DND-41 (cell line): ENCODE results near the gene RGL3.

Source experiments
- ATAC-seq: fragments of 200-7000 bp; cut with Tn5 transposase; 3 replicates; pipeline ENCODE4 v1.9.1; 2021; ENCODE audit warnings: low read depth; ENCODE audit not compliant: insufficient read depth
- DNase-seq: peaks from one replicate; pipeline ENCODE4 v3.0.0-alpha.2; 2020
- H2AFZ ChIP-seq: 2 replicates; pipeline ENCODE4 v1.6.0; 2012; ENCODE audit warnings: low read depth, low read length
- H3K27ac ChIP-seq: 2 replicates; pipeline ENCODE4 v1.5.1; 2012; ENCODE audit warnings: low read length, inconsistent platforms
- H3K27me3 ChIP-seq: fragments of 200-600 bp; sonication (generic); 2 replicates; pipeline ENCODE4 v1.6.0; 2012; ENCODE audit warnings: low read length, mild to moderate bottlenecking, inconsistent platforms; ENCODE audit not compliant: insufficient read depth, poor library complexity
- H3K36me3 ChIP-seq: 2 replicates; pipeline ENCODE4 v1.5.1; 2012; ENCODE audit warnings: low read length, inconsistent platforms; ENCODE audit not compliant: insufficient read depth
- H3K4me1 ChIP-seq: 2 replicates; pipeline ENCODE4 v1.5.1; 2012; ENCODE audit warnings: mild to moderate bottlenecking, low read length; ENCODE audit not compliant: insufficient read depth
- H3K4me2 ChIP-seq: 2 replicates; pipeline ENCODE4 v1.6.0; 2012; ENCODE audit warnings: mild to moderate bottlenecking, moderate library complexity, low read length, inconsistent platforms; ENCODE audit not compliant: insufficient read depth
- H3K4me3 ChIP-seq, 2 experiments: fragments of 200-600 bp in 1 of 2; shearing (Covaris generic) in 1 of 2; 2 replicates each; pipeline ENCODE4 v1.5.1; 2012 to 2016; ENCODE audit warnings: inconsistent platforms in 2 of 2, low read length in 2 of 2, mild to moderate bottlenecking in 2 of 2, low read depth in 1 of 2, moderate library complexity in 1 of 2
- H3K79me2 ChIP-seq: 2 replicates; pipeline ENCODE4 v1.6.0; 2012; ENCODE audit warnings: low read length, inconsistent platforms; ENCODE audit not compliant: insufficient read depth
- H3K9ac ChIP-seq: 2 replicates; pipeline ENCODE4 v1.6.0; 2012; ENCODE audit warnings: low read depth, mild to moderate bottlenecking, inconsistent platforms, low read length, moderate library complexity
- H3K9me3 ChIP-seq: 2 replicates; pipeline ENCODE4 v1.5.1; 2012; ENCODE audit warnings: low read length, moderate library complexity, mild to moderate bottlenecking, inconsistent platforms; ENCODE audit not compliant: insufficient read depth, severe bottlenecking
- H4K20me1 ChIP-seq: 2 replicates; pipeline ENCODE4 v1.6.0; 2012; ENCODE audit warnings: low read length; ENCODE audit not compliant: insufficient read depth
- EZH2 ChIP-seq: IDR thresholded peaks from 3 replicates; pipeline ENCODE4 v1.6.1; 2012; ENCODE audit warnings: borderline replicate concordance, low read depth, mild to moderate bottlenecking, moderate library complexity, low read length, inconsistent platforms; ENCODE audit not compliant: severe bottlenecking
- TF ChIP-seq, protein P1 (sequence below): IDR thresholded peaks from 2 replicates; pipeline ENCODE4 v1.5.1; 2012; ENCODE audit warnings: borderline replicate concordance, low read length, moderate library complexity, mild to moderate bottlenecking; ENCODE audit not compliant: poor library complexity, severe bottlenecking; ENCODE audit errors: extremely low read depth

The RGL3 gene

DNA sequence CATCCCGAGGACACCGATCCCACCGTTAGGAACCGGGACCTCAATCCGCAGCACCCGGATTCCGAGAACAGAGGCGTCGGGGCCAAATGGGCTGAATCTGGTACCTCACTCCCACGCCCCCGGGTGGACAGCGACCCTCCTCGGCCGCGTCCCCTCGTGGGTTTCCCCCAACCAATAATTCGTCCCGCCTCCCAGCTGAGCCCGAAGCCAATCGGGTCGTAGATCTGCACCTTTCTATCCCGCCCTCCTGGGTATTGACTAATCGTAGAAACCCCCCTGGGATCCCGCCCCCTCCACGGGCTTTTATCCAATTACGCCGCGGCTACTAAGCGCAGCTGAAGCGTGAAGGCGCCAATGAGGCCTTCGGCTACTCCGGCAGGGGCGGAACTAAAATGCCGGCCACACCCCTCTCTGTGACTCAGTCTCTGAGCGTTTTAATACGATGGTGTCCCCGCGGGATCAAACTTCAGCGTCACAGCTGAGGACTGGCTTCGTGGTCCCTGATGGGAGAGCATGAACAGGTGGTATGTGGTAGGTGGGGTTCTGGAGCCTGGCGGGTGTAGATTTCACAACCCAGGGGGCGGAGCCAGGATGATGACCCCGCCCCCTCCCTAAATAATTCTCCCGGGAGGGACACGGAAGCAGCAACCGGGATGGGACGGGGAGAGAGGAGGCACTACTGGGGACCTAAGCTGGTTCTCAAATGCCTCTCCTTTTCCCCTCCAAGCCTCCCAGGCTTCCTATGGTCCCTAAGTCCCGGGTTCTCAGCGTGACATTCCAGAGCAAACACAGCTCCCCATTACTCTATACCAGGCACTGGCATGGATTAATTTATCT is 72.8 kb downstream of the RGL3 start, which contains the start of the genes CCDC159 and TMEM205:
CCDC159 (plus strand) TSS at position 416 of the 837 bp plus-strand sequence; CDS start at position 504, 88 bp downstream.
TMEM205 (minus strand) TSS at position 165 of the 837 bp plus-strand sequence. CDS start 649 bp downstream, outside the sequence.
- Histone ChIP-seq H3K4me3 (peak within 1 kb of the TSS; percentile 47 to 95; a peak in 3 of 4 replicates), H3K79me2 (peaks cover 11% of the 10 kb centered on the region), H2AFZ (peak within 1 kb of the TSS; percentile 77), H3K4me1 (peaks cover 31% of the 10 kb centered on the region), H3K9me3 (peaks cover 3% of the 10 kb centered on the region), H4K20me1 (no peaks in the 10 kb centered on the region), H3K4me2 (peak within 1 kb of the TSS; percentile 78), H3K36me3 (peaks cover 5% of the 10 kb centered on the region; the same call in 1 of the 2 replicates), H3K27ac (peak within 1 kb of the TSS; percentile 74), H3K9ac (peak within 1 kb of the TSS; percentile 66), H3K27me3 (no peaks in the 10 kb centered on the region)
- TF ChIP-seq, protein P1, sequence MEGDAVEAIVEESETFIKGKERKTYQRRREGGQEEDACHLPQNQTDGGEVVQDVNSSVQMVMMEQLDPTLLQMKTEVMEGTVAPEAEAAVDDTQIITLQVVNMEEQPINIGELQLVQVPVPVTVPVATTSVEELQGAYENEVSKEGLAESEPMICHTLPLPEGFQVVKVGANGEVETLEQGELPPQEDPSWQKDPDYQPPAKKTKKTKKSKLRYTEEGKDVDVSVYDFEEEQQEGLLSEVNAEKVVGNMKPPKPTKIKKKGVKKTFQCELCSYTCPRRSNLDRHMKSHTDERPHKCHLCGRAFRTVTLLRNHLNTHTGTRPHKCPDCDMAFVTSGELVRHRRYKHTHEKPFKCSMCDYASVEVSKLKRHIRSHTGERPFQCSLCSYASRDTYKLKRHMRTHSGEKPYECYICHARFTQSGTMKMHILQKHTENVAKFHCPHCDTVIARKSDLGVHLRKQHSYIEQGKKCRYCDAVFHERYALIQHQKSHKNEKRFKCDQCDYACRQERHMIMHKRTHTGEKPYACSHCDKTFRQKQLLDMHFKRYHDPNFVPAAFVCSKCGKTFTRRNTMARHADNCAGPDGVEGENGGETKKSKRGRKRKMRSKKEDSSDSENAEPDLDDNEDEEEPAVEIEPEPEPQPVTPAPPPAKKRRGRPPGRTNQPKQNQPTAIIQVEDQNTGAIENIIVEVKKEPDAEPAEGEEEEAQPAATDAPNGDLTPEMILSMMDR: peak; percentile 48
- no peak for TF ChIP-seq EZH2
- ATAC-seq (peak; percentile 97), DNase-seq (peak; percentile 100)

DNA sequence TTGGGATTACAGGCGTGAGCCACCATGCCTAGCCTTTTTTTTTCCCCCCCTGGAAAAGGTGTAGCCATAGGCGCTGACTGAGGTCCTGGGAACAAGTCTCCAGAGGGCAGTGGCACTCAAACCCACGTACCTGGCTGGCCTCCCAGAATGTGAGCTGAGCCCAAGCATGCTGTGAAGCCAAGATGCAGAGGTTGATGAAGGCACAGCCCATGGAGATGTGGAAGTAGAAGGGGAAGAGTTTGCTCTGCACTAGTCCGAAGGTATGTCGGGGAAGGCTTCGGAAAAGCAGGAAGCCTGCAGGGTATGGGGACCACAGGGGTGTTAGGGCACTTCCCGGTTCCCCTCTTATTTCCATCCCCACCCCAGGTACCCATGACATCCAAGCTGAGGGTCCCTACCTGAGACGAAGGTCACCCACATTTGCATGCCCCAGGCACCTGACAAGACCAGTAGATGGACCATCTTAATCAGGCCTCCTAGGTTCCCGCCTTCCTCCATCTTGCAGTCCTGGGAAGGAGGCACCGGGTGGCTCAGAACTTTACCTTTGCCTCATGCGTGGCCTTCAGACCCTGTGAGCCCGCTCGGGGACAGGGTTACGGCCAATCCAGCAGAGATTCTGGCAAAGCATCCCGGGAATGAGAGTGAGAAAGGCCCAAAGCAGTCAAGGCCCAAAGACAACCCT is 73.9 kb downstream of the RGL3 start:
- peaks cover 3% of the 10 kb centered on the region for H3K9me3 ChIP-seq
- no peaks in the 10 kb centered on the region for H4K20me1 ChIP-seq
- peak overlapping the region; percentile 78 for H3K4me2 ChIP-seq
- no peak for TF ChIP-seq EZH2
- TF ChIP-seq, protein P1: no peak
- peak overlapping the region; percentile 71 for H3K27ac ChIP-seq
- H3K36me3 ChIP-seq: peaks cover 5% of the 10 kb centered on the region; the same call in 1 of the 2 replicates
- peaks cover 11% of the 10 kb centered on the region for H3K79me2 ChIP-seq
- DNase-seq: no peak
- no peak for ATAC-seq
- H2AFZ ChIP-seq: peak overlapping the region; percentile 77
- peaks cover 31% of the 10 kb centered on the region for H3K4me1 ChIP-seq
- peak overlapping the region; percentile 47 to 95; a peak in 3 of 4 replicates for H3K4me3 ChIP-seq
- H3K9ac ChIP-seq: peak overlapping the region; percentile 66
- H3K27me3 ChIP-seq: no peaks in the 10 kb centered on the region
